GM21528 (cell line): ENCODE results near the gene TMEM167A.

Source experiments
- ATAC-seq: cut with Tn5 transposase; IDR thresholded peaks from one replicate; pipeline ENCODE4 v1.9.1; 2021; ENCODE audit warnings: mild to moderate bottlenecking, moderate library complexity; ENCODE audit not compliant: unreplicated experiment, low FRiP score

TMEM167A gene

GRCh38 chr5:83036991-83037575, 40.1 kb downstream of the TMEM167A start:
- ATAC-seq: no peak

- no peak for ATAC-seq
Observed at GRCh38 chr5:83035373-83036100, 41.7 kb downstream of the TMEM167A start.

- ATAC-seq: no peak
Observed at GRCh38 chr5:83034528-83035207, 42.5 kb downstream of the TMEM167A start.

GRCh38 chr5:83034036-83034435, 43.2 kb downstream of the TMEM167A start:
- no peak for ATAC-seq

GRCh38 chr5:83031381-83031780, 45.8 kb downstream of the TMEM167A start:
- ATAC-seq: no peak

GRCh38 chr5:83029912-83030311, 47.3 kb downstream of the TMEM167A start:
- ATAC-seq: no peak

- ATAC-seq: peak; percentile 80
Observed at GRCh38 chr5:83026930-83027687, 50.1 kb downstream of the TMEM167A start.

- ATAC-seq: no peak
Observed at GRCh38 chr5:83026516-83026915, 50.7 kb downstream of the TMEM167A start.

- ATAC-seq: no peak
Observed at GRCh38 chr5:83025690-83026478, 51.3 kb downstream of the TMEM167A start.

- no peak for ATAC-seq
Observed at GRCh38 chr5:83022334-83022733, 54.9 kb downstream of the TMEM167A start.

- no peak for ATAC-seq
Observed at GRCh38 chr5:83015676-83016075, 61.5 kb downstream of the TMEM167A start.

GRCh38 chr5:83011985-83012384, 65.2 kb downstream of the TMEM167A start:
- ATAC-seq: peak; percentile 100

- no peak for ATAC-seq
Observed at GRCh38 chr5:83009408-83009807, 67.8 kb downstream of the TMEM167A start.

- ATAC-seq: no peak
Observed at GRCh38 chr5:83007755-83008154, 69.4 kb downstream of the TMEM167A start.

- ATAC-seq: no peak
Observed at GRCh38 chr5:83006683-83007283, 70.4 kb downstream of the TMEM167A start.

- ATAC-seq: no peak
Observed at GRCh38 chr5:83003791-83004190, 73.4 kb downstream of the TMEM167A start.
